Right atrium auricular region (tissue), 2 donors: ENCODE measurements around the gene CAPS. TPM values are rescaled to one million over a fixed set of nuclear protein-coding genes. Genes with fewer than 3 reads are reported as not detected.
A peak's percentile ranks its signal among the peaks of the same experiment; 100 is the strongest.

Source experiments
- DNase-seq: peaks from one replicate; pipeline ENCODE4 v3.0.0-alpha.2; 2019; ENCODE audit warnings: low spot score
- H3K27ac ChIP-seq, 2 donors: fragments of 200-600 bp; sonication (generic); 1 replicate in 1 of 2; 2 replicates in 1 of 2; pipeline ENCODE4 v1.5.1; 2016 to 2019
- H3K27me3 ChIP-seq, 2 donors: fragments of 200-600 bp; sonication (generic); one replicate each; pipeline versions ENCODE4 v1.5.1 to v1.6.0; 2017 to 2019
- H3K36me3 ChIP-seq: fragments of 200-600 bp; sonication (generic); one replicate; pipeline ENCODE4 v1.5.1; 2016
- H3K4me1 ChIP-seq, 2 donors: fragments of 200-600 bp; sonication (generic); one replicate each; pipeline versions ENCODE4 v1.5.1 to v1.6.0; 2017 to 2019
- H3K4me3 ChIP-seq, 2 donors: fragments of 200-600 bp; sonication (generic); 1 replicate in 1 of 2; 2 replicates in 1 of 2; pipeline ENCODE4 v1.5.1; 2017 to 2019; ENCODE audit warnings: mild to moderate bottlenecking in 1 of 2, moderate library complexity in 1 of 2
- H3K9me3 ChIP-seq, 2 donors: fragments of 200-600 bp; sonication (generic); one replicate each; pipeline ENCODE4 v1.5.1; 2019
- total RNA-seq, 2 donors: library from RNA; depleted of rRNA; stranded (reverse); fragments of >200 nt; gene quantifications; one replicate each; pipeline ENCODE4 v1.1.0, GENCODE V29; 2016
- TF ChIP-seq, protein P1 (sequence below), 2 donors: fragments of 200-600 bp; sonication (generic); IDR thresholded peaks; one replicate each; pipeline ENCODE4 v1.5.1; 2019; ENCODE audit warnings: antibody characterized with exemption in 2 of 2

Gene CAPS
- total RNA-seq, 2 donors from 2014 or later, result 4.5 to 7.3 TPM

DNA sequence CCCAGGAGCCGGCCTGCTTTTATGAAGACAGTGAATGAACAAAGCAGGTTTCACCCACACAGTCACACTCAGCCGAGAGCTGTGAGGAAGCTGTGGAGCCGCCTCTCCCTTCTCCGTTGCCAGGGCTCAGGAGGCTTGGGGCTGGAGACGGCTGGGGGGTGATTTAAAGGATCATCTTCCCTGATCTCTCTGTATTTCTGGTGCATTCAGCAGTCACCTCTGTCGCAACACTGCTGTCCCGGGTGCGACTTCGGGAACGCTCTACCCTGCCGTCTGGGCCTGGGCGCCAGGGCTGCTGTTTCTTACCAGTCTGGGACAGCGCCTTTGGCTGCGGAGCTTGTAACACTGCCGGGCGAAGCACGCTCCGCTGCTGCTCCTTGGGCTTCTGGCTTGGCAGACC is 18.1 kb downstream of the CAPS start:
- Histone ChIP-seq H3K36me3 (peaks cover 62% of the 10 kb centered on the region), H3K9me3 (no peaks in the 10 kb centered on the region), H3K27me3 (no peaks in the 10 kb centered on the region), H3K4me3 (no peak overlapping the region), H3K27ac (no peak overlapping the region), H3K4me1 (peaks cover 0 to 44% of the 10 kb centered on the region in 2 donors)
- TF ChIP-seq, protein P1, sequence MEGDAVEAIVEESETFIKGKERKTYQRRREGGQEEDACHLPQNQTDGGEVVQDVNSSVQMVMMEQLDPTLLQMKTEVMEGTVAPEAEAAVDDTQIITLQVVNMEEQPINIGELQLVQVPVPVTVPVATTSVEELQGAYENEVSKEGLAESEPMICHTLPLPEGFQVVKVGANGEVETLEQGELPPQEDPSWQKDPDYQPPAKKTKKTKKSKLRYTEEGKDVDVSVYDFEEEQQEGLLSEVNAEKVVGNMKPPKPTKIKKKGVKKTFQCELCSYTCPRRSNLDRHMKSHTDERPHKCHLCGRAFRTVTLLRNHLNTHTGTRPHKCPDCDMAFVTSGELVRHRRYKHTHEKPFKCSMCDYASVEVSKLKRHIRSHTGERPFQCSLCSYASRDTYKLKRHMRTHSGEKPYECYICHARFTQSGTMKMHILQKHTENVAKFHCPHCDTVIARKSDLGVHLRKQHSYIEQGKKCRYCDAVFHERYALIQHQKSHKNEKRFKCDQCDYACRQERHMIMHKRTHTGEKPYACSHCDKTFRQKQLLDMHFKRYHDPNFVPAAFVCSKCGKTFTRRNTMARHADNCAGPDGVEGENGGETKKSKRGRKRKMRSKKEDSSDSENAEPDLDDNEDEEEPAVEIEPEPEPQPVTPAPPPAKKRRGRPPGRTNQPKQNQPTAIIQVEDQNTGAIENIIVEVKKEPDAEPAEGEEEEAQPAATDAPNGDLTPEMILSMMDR (IDR thresholded peaks at IDR 0.05), result no peak
- DNase-seq, result no peak

DNA sequence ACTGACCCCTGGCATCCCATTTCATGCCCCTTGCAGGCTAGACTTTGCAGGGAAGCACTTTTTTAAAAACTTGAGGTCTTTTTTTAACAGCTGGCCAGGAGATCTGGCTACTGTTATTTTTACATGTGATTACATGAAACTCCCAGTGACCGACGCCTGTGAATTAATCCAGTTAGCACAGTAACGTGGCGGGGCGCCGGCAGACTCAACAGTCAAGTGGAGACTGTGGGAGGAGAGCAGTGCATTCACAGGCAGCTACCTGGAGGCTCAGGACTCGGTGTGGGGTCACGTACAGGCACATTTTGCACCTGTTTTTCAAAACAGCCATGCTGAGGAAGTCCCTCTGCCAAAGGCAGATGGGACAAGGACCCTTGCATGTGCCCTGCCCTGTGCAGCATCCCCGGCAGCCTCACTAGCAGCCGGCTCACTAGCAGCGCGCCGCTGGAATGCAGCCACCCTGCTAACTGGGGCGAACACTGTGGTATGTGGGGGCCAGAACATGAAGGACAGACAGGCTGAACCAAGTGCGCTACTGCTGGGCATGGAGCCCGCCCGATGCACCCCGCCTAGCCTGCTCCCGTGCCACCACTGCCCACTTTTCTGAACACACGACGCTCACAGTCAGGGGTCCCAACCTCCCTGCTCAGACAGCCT is 18.7 kb downstream of the CAPS start:
- no peak for DNase-seq
- peaks cover 0 to 38% of the 10 kb centered on the region in 2 donors for H3K4me1 ChIP-seq
- TF ChIP-seq, protein P1 (IDR thresholded peaks at IDR 0.05), result no peak
- H3K27ac ChIP-seq, result no peak overlapping the region
- H3K27me3 ChIP-seq, result no peaks in the 10 kb centered on the region
- no peaks in the 10 kb centered on the region for H3K9me3 ChIP-seq
- H3K36me3 ChIP-seq, result peaks cover 57% of the 10 kb centered on the region
- H3K4me3 ChIP-seq, result no peak overlapping the region

DNA sequence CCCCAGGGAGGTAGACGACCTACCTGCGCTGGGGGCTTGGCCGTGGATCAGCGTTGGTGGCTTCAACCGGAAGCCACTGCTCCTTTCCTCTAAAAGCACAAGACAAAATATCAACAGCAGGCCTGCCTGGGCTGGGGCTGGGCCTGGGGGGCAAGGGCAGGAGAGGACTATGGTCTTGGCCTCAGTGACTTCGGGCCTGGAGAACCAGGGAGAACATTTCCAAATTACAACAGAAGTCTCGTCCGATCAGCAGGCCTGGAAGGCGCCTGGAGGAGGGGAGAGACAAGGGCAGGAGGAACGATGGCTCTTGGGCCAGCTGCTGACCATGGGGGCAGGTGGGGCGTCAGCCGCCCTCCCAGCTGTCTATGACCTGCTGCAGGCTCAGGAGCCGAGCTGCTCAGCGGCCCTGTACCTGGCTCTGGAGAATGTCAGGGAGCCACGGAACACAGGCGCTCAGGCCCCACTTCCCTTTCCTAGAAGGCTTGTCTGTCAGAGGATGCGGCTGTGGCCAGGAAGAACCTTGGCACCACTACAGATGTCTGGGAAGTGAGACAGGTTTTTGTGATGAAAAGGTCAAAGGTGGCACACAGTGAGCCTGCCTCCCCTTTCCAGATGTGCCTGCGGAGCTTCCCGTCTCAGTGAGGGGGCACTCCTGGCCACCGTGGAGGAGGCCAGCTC is 19.5 kb downstream of the CAPS start:
- Histone ChIP-seq H3K27ac (no peak overlapping the region), H3K27me3 (no peaks in the 10 kb centered on the region), H3K36me3 (peaks cover 49% of the 10 kb centered on the region), H3K4me1 (peaks cover 0 to 34% of the 10 kb centered on the region in 2 donors), H3K9me3 (no peaks in the 10 kb centered on the region), H3K4me3 (no peak overlapping the region)
- DNase-seq, result no peak
- TF ChIP-seq, protein P1 (IDR thresholded peaks at IDR 0.05), result no peak

DNA sequence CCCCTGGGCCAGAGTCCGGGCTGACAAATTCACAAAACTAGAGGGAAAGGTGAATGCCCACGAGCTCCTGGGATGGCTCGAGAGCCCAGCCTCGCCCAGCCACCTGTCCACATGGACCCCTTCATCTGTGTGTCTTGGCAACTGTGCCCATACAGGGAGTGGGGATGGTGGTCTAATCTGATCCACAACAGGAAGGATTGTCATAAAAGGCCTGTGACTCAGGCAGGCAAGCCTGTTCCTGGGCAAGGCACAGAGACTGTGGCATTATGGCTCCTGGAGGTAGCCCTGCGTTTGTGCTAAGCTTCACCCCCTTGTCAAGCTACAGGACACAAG is 20.0 kb downstream of the CAPS start:
- Histone ChIP-seq H3K27ac (no peak overlapping the region), H3K4me1 (peaks cover 0 to 34% of the 10 kb centered on the region in 2 donors), H3K9me3 (no peaks in the 10 kb centered on the region), H3K4me3 (no peak overlapping the region), H3K27me3 (no peaks in the 10 kb centered on the region), H3K36me3 (peaks cover 44% of the 10 kb centered on the region)
- no peak for DNase-seq
- TF ChIP-seq, protein P1 (IDR thresholded peaks at IDR 0.05), result no peak

DNA sequence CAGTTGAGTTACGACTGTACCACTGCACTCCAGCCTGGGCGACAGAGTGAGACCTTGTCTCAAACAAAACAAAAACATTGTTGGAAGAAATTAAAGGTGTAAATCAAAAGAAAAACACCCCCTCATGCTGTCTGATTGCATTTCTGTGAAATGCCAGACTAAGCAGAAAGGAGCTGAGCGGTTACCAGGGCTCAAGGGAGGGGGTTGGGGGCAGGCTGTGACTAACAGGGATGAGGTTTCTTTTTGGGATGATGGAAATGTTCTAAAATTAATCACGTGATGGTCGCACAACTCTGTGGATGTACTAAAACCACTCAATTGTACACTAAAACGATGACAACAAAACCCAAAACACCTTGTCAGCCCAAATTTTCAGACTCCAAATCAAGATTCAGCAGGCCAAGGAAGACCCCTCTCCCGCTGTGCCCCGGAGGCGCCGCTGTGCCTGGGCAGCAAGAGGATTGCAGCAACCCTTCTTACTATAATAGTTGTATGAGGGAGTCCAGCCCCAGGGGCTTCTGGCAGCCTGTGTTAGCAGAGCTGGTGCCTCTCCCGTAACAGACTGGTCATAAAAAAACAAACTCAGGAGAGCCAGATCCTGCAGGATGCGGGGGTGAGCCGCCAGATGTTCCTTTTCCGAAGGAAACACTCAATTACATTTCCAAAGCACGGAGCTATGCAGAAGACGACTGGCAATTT is 20.9 kb downstream of the CAPS start:
- Histone ChIP-seq H3K27ac (peak overlapping the region; percentile 53 to 66), H3K27me3 (no peaks in the 10 kb centered on the region), H3K4me3 (no peak overlapping the region), H3K9me3 (no peaks in the 10 kb centered on the region), H3K4me1 (peaks cover 0 to 34% of the 10 kb centered on the region in 2 donors), H3K36me3 (peaks cover 35% of the 10 kb centered on the region)
- no peak for DNase-seq
- TF ChIP-seq, protein P1 (IDR thresholded peaks at IDR 0.05), result no peak
